Sigmoid colon (tissue), 7 donors: ENCODE results near the gene FCN2. TPM values are rescaled to one million over a fixed set of nuclear protein-coding genes. Genes with fewer than 3 reads are reported as not detected.

Experiments used
- DNase-seq: peaks from one replicate; pipeline ENCODE4 v3.0.0-alpha.2; 2019
- H3K27ac ChIP-seq, 4 donors: fragments of 200-600 bp; sonication (generic); one replicate each; pipeline ENCODE4 v1.5.1; 2016 to 2019; ENCODE audit warnings: mild to moderate bottlenecking in 1 of 4
- H3K27me3 ChIP-seq, 3 donors: fragments of 200-600 bp; sonication (generic); one replicate each; pipeline ENCODE4 v1.5.1; 2019; ENCODE audit warnings: mild to moderate bottlenecking in 1 of 3
- H3K36me3 ChIP-seq, 4 donors: fragments of 200-600 bp; sonication (generic); one replicate each; pipeline ENCODE4 v1.5.1; 2016 to 2019
- H3K4me1 ChIP-seq, 4 donors: fragments of 200-600 bp; sonication (generic); one replicate each; pipeline ENCODE4 v1.5.1; 2017 to 2019
- H3K4me3 ChIP-seq, 4 donors: fragments of 200-600 bp; sonication (generic); one replicate each; pipeline ENCODE4 v1.5.1; 2017 to 2019; ENCODE audit warnings: mild to moderate bottlenecking in 2 of 4, moderate library complexity in 1 of 4
- H3K9me3 ChIP-seq, 4 donors: fragments of 200-600 bp in 3 of 4; sonication (generic) in 3 of 4; one replicate each; pipeline versions ENCODE4 v1.5.1 to v1.6.1; 2013 to 2019
- EP300 ChIP-seq, 4 donors: sonication (generic); formaldehyde crosslinking; IDR thresholded peaks; one replicate each; pipeline ENCODE4 v1.6.1; 2017; ENCODE audit warnings: antibody characterized with exemption in 4 of 4
- POLR2A ChIP-seq, 2 donors: fragments of 450-650 bp; IDR thresholded peaks; one replicate each; pipeline ENCODE4 v1.6.1; 2016; ENCODE audit warnings: antibody characterized with exemption in 2 of 2, mild to moderate bottlenecking in 2 of 2, moderate library complexity in 2 of 2
- POLR2AphosphoS5 ChIP-seq, 4 donors: sonication (generic); formaldehyde crosslinking; IDR thresholded peaks; one replicate each; pipeline ENCODE4 v1.6.1; 2017; ENCODE audit warnings: antibody characterized with exemption in 4 of 4
- WGBS, 2 donors: extraction: QIAGEN DNeasy Blood & Tissue Kit; methylation state at CpG; one replicate each; pipeline ENCODE4 v1.1.7; 2013; 5-methylcytosine and 5-hydroxymethylcytosine counted together
- intact Hi-C: fragments of 100-400 bp; cut with DNase I; formaldehyde crosslinking; loops from one replicate; pipeline ENCODE4 v1.15.1; 2023
- polyA plus RNA-seq, 3 donors: library from polyadenylated mRNA; stranded (reverse); fragments of 200-250 nt; gene quantifications; one replicate each; pipeline ENCODE4 v1.2.3, GENCODE V29; 2013
- total RNA-seq, 4 donors: library from RNA; depleted of rRNA; stranded (reverse); fragments of >200 nt; gene quantifications; one replicate each; pipeline ENCODE4 v1.1.0, GENCODE V29; 2016
- TF ChIP-seq, protein P1 (sequence below), 4 experiments: fragments of 450-650 bp in 3 of 4; fragments of 200-600 bp in 1 of 4; IDR thresholded peaks; one replicate each; pipeline ENCODE4 v1.5.1; 2016 to 2019; ENCODE audit warnings: antibody characterized with exemption in 4 of 4, mild to moderate bottlenecking in 3 of 4, moderate library complexity in 2 of 4
- donor health status: healthy with polysubstance abuse.
- donor health status: Bipolar disorder and iron deficiency.
- donor health status: healthy.

FCN2 gene
- total and polyA plus RNA-seq, 7 donors: 0.12 TPM; not detected in 6

DNA sequence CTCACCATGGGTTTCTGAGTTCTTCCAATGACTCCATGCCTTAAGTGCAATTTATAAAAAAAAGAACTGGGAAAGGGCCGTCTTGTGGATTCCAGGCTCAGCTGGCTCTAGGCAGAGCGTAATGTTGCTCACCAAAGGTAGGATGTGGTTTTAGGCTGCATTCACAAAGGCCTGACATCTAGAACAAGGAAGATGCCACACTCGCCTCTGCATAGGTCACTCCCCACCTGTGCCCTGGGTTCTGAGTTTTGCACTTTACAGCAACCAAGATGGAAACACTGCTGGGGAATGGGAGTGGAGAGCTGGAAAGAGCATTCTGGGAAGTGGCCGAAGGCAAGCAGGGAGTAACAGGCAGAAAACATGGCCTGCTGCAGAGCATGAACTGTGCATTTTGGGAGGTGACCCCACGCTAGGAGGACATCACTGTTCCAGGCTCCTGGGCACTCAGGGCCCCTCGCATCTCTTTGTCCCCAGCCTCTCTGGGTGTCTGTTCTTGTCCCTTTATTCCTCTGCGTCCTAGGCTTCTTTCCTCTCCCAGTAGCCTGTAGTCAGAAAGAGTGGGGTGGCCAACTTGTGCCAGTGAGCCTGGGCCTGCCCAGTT, 12.3 kb downstream of the FCN2 start:
- H3K4me3 ChIP-seq: no peak overlapping the region
- no peak overlapping the region for H3K27ac ChIP-seq
- H3K36me3 ChIP-seq: no peaks in the 10 kb centered on the region
- peaks cover 0 to 18% (median 10%) of the 10 kb centered on the region in 4 donors for H3K4me1 ChIP-seq
- 82 to 88% methylated on average over 7 of the region's 7 CpGs for WGBS, 2 donors
- no peak for DNase-seq
- intact Hi-C loops: no loop called here
- no peaks in the 10 kb centered on the region for H3K9me3 ChIP-seq
- TF ChIP-seq, protein P1, sequence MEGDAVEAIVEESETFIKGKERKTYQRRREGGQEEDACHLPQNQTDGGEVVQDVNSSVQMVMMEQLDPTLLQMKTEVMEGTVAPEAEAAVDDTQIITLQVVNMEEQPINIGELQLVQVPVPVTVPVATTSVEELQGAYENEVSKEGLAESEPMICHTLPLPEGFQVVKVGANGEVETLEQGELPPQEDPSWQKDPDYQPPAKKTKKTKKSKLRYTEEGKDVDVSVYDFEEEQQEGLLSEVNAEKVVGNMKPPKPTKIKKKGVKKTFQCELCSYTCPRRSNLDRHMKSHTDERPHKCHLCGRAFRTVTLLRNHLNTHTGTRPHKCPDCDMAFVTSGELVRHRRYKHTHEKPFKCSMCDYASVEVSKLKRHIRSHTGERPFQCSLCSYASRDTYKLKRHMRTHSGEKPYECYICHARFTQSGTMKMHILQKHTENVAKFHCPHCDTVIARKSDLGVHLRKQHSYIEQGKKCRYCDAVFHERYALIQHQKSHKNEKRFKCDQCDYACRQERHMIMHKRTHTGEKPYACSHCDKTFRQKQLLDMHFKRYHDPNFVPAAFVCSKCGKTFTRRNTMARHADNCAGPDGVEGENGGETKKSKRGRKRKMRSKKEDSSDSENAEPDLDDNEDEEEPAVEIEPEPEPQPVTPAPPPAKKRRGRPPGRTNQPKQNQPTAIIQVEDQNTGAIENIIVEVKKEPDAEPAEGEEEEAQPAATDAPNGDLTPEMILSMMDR (IDR thresholded peaks at IDR 0.05): no peak
- no peak for TF ChIP-seq POLR2AphosphoS5 (IDR thresholded peaks at IDR 0.05)
- TF ChIP-seq POLR2A (IDR thresholded peaks at IDR 0.05): no peak
- TF ChIP-seq EP300 (IDR thresholded peaks at IDR 0.05): no peak
- H3K27me3 ChIP-seq: no peaks in the 10 kb centered on the region

DNA sequence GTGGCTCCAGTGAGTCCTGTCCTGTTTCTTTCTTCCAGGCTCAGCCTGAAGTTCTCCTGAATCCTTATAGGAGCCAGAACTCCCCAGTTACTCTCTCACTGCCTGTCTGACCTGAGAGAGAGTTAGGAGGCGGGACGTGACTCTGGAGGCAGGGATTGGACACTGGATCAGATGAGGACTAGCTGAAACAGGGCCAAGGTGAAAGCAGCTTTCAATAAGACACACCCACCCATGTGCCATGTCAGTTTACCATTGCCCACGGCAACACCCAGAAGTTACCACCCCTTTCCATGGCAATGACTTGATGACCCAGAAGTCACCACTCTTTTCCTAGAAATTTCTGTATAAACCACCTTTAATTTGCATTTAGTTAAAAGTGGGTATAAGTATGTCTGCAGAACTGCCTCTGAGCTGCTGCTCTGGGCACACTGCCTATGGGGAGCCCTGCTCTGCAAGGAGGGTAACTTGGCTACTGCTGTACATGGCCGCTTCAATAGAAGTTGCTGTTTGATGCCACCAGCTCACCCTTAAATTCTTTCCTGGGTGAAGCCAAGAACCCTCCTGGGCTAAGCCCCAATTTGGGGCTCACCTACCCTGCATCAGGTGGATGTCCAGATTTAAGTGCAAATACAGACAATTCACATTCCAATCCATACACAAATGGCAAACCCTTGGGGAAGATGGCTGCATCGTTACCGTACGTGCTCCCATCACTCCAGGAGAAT, 13.7 kb downstream of the FCN2 start:
- no peak for DNase-seq
- 83 to 92% methylated on average over 7 of the region's 7 CpGs for WGBS, 2 donors
- TF ChIP-seq POLR2A (IDR thresholded peaks at IDR 0.05) (no peak), POLR2AphosphoS5 (IDR thresholded peaks at IDR 0.05) (no peak), EP300 (IDR thresholded peaks at IDR 0.05) (no peak)
- TF ChIP-seq, protein P1 (IDR thresholded peaks at IDR 0.05): no peak
- peaks cover 0 to 4% (median 0%) of the 10 kb centered on the region in 4 donors for H3K9me3 ChIP-seq
- H3K4me3 ChIP-seq: no peak overlapping the region
- H3K27ac ChIP-seq: no peak overlapping the region
- no peaks in the 10 kb centered on the region for H3K36me3 ChIP-seq
- intact Hi-C loops: no loop called here
- peaks cover 0 to 18% (median 10%) of the 10 kb centered on the region in 4 donors for H3K4me1 ChIP-seq
- no peaks in the 10 kb centered on the region for H3K27me3 ChIP-seq

DNA sequence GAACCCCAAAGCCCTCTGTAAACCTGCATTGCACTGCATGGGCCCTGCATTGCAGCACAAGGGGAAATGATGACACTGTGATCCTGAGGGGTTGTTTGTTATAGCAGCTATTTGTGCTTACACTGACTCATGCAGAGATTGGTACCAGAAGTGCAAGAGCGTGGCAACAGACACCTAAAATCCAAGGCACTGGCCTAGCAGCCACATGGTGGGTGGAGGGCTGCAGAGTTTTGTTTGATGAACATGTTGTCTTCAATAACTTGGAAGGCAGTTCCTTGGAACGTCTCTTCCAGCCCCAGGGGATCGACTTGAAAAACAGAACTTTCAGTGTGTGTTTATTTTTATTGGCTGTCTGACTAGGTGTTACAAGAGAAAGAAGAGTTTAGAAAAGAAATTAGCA, 14.5 kb downstream of the FCN2 start:
- peaks cover 0 to 4% (median 0%) of the 10 kb centered on the region in 4 donors for H3K9me3 ChIP-seq
- H3K4me3 ChIP-seq: no peak overlapping the region
- peaks cover 0 to 18% (median 10%) of the 10 kb centered on the region in 4 donors for H3K4me1 ChIP-seq
- TF ChIP-seq, protein P1 (IDR thresholded peaks at IDR 0.05): no peak
- TF ChIP-seq POLR2A (IDR thresholded peaks at IDR 0.05) (no peak), POLR2AphosphoS5 (IDR thresholded peaks at IDR 0.05) (no peak), EP300 (IDR thresholded peaks at IDR 0.05) (no peak)
- WGBS, 2 donors: 60 to 77% methylated on average over 3 of the region's 3 CpGs
- H3K27me3 ChIP-seq: no peaks in the 10 kb centered on the region
- no peaks in the 10 kb centered on the region for H3K36me3 ChIP-seq
- H3K27ac ChIP-seq: peak overlapping the region in 2 of 4 donors; percentile 41 to 58
- no peak for DNase-seq
- intact Hi-C loops: no loop called here

DNA sequence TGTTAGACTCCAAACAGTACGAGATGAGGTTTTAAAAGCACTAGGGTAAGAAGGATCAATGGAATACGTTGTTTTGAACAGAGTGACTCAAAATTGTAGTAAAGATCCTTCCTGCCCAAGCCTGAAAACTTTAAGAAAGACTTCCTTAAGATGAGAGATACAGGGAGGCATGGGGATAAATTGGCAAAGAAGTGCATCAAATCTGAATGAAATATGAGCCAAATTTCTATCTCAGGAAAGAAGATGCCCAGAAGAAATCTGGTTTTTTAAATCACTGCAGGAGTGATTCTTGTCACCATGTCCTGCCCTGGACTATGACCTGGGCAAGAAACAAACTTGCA, 14.9 kb downstream of the FCN2 start:
- H3K27ac ChIP-seq: peak overlapping the region in 3 of 4 donors; percentile 28 to 58 (median 41)

More for the DNA sequence above, 14.9 kb downstream of the FCN2 start:
- no peaks in the 10 kb centered on the region for H3K36me3 ChIP-seq
- WGBS, 2 donors: 64 to 67% methylated on average over 2 of the region's 2 CpGs
- no peaks in the 10 kb centered on the region for H3K27me3 ChIP-seq
- peaks cover 0 to 18% (median 10%) of the 10 kb centered on the region in 4 donors for H3K4me1 ChIP-seq
- no peak for TF ChIP-seq EP300 (IDR thresholded peaks at IDR 0.05)
- no peak for TF ChIP-seq POLR2A (IDR thresholded peaks at IDR 0.05)
- no peak for TF ChIP-seq POLR2AphosphoS5 (IDR thresholded peaks at IDR 0.05)
- TF ChIP-seq, protein P1 (IDR thresholded peaks at IDR 0.05): no peak
- DNase-seq: no peak
- intact Hi-C loops: no loop called here
- H3K9me3 ChIP-seq: peaks cover 0 to 4% (median 0%) of the 10 kb centered on the region in 4 donors
- no peak overlapping the region for H3K4me3 ChIP-seq
